Measurements from ENCODE around the gene ROR1.

Gene ROR1

GRCh38 chr1:64162804-64163203 lies 389.0 kb downstream of the ROR1 start:
- DNase-seq, result no peak

- DNase-seq, result no peak
Observed at GRCh38 chr1:64163431-64163830, 389.6 kb downstream of the ROR1 start.

GRCh38 chr1:64163970-64164369 lies 390.2 kb downstream of the ROR1 start:
- DNase-seq, result no peak

GRCh38 chr1:64166629-64167028 lies 392.8 kb downstream of the ROR1 start:
- DNase-seq, result no peak

GRCh38 chr1:64167176-64167575 lies 393.4 kb downstream of the ROR1 start:
- no peak for DNase-seq

- DNase-seq, result no peak
Observed at GRCh38 chr1:64171246-64171645, 397.4 kb downstream of the ROR1 start.

GRCh38 chr1:64171797-64172281 lies 398.0 kb downstream of the ROR1 start:
- no peak for DNase-seq

- DNase-seq, result no peak
Observed at GRCh38 chr1:64172458-64172983, 398.7 kb downstream of the ROR1 start.

- DNase-seq, result no peak
Observed at GRCh38 chr1:64173336-64173940, 399.6 kb downstream of the ROR1 start.

GRCh38 chr1:64175639-64176038 lies 401.8 kb downstream of the ROR1 start:
- DNase-seq, result no peak

- DNase-seq, result no peak
Observed at GRCh38 chr1:64176659-64177058, 402.8 kb downstream of the ROR1 start.

GRCh38 chr1:64179588-64179987 lies 405.8 kb downstream of the ROR1 start:
- DNase-seq, result no peak

GRCh38 chr1:64182207-64182606 lies 408.4 kb downstream of the ROR1 start:
- no peak for DNase-seq

GRCh38 chr1:64183395-64184002 lies 409.7 kb downstream of the ROR1 start:
- no peak for DNase-seq

- DNase-seq, result no peak
Observed at GRCh38 chr1:64184003-64184440, 410.2 kb downstream of the ROR1 start.

GRCh38 chr1:64186138-64186897 lies 412.5 kb downstream of the ROR1 start:
- no peak for DNase-seq

GRCh38 chr1:64186898-64187280 lies 413.1 kb downstream of the ROR1 start:
- DNase-seq, result no peak

- no peak for DNase-seq
Observed at GRCh38 chr1:64187646-64188045, 413.8 kb downstream of the ROR1 start.

GRCh38 chr1:64192290-64192689 lies 418.5 kb downstream of the ROR1 start:
- DNase-seq, result no peak

- DNase-seq, result no peak
Observed at GRCh38 chr1:64194168-64195080, 420.6 kb downstream of the ROR1 start.

GRCh38 chr1:64195081-64195395 lies 421.2 kb downstream of the ROR1 start:
- no peak for DNase-seq

- no peak for DNase-seq
Observed at GRCh38 chr1:64196074-64196870, 422.5 kb downstream of the ROR1 start.
